Calu3 (cell line): Measurements from ENCODE around the gene DCHS2. TPM values are rescaled to one million over a fixed set of nuclear protein-coding genes. Genes with fewer than 3 reads are reported as not detected.

Source experiments
- BruUV-seq: library from RNA; stranded (reverse); fragments of 400-500 nt; replicated peaks from 2 replicates; lab custom pipeline; 2021; lab: Mats Ljungman, UMichigan
- CTCF ChIA-PET: fragments of 300-600 bp; sonication (Branson Sonifier 250); formaldehyde crosslinking; loops from one replicate; lab custom pipeline; 2022; ENCODE audit warnings: antibody characterized with exemption; lab: Charles Lee
- DNase-seq: peaks from one replicate; pipeline ENCODE4 v3.0.0; 2022
- H3K27ac Mint-ChIP-seq: one replicate; pipeline ENCODE4 v1.8.0; 2022; ENCODE audit warnings: mixed read lengths; ENCODE audit not compliant: unreplicated experiment
- H3K27me3 Mint-ChIP-seq: one replicate; pipeline ENCODE4 v1.8.0; 2022; ENCODE audit warnings: mixed read lengths; ENCODE audit not compliant: unreplicated experiment
- H3K36me3 Mint-ChIP-seq: one replicate; pipeline ENCODE4 v1.8.0; 2022; ENCODE audit warnings: mild to moderate bottlenecking, moderate library complexity, mixed read lengths; ENCODE audit not compliant: insufficient read depth, unreplicated experiment
- H3K4me1 Mint-ChIP-seq: one replicate; pipeline ENCODE4 v1.8.0; 2022; ENCODE audit warnings: mild to moderate bottlenecking, low read depth, mixed read lengths; ENCODE audit not compliant: unreplicated experiment
- H3K4me3 Mint-ChIP-seq: one replicate; pipeline ENCODE4 v1.8.0; 2022; ENCODE audit warnings: mild to moderate bottlenecking, low read depth, moderate library complexity, mixed read lengths; ENCODE audit not compliant: unreplicated experiment
- H3K9me3 Mint-ChIP-seq: one replicate; pipeline ENCODE4 v1.8.0; 2022; ENCODE audit warnings: low read depth, mixed read lengths; ENCODE audit not compliant: unreplicated experiment
- intact Hi-C: fragments of 100-400 bp; cut with micrococcal nuclease; formaldehyde crosslinking; loops from one replicate; pipeline ENCODE4 v1.10.0; 2022; ENCODE audit not compliant: unreplicated experiment
- total RNA-seq: library from RNA; stranded (reverse); gene quantifications from 2 replicates; pipeline ENCODE4 v1.2.3, GENCODE V29; 2022
- TF ChIP-seq, protein P1 (sequence below): fragments of 200-600 bp; IDR thresholded peaks from one replicate; pipeline ENCODE4 v1.8.0; 2022; ENCODE audit warnings: antibody characterized with exemption; ENCODE audit not compliant: unreplicated experiment

DCHS2 gene
- total RNA-seq, 1 experiment from 2014 or later, result 0.07 TPM

DNA sequence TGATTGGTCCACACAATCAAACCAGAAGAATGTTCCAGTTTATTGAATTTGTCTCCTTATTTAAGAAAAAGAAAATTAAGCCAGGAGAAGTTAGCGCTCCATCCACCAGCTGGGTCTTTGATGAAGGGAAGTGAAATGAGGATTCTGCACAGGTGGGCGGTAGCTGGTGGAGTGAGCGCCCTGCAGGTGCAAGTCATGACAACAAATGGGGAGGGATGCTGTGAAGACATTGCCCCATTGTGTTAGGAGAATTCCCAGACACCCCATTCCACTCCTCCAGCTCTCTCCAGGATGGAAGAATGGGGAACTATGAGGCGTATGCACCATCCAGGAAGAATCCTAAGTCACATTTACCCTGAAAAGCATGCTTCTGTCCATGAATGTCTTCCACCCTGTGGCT lies 35.7 kb upstream of the DCHS2 start:
- no peaks in the 10 kb centered on the region for H3K9me3 Mint-ChIP-seq
- H3K4me3 Mint-ChIP-seq, result no peak overlapping the region
- no TSS peak for BruUV-seq
- TF ChIP-seq, protein P1, sequence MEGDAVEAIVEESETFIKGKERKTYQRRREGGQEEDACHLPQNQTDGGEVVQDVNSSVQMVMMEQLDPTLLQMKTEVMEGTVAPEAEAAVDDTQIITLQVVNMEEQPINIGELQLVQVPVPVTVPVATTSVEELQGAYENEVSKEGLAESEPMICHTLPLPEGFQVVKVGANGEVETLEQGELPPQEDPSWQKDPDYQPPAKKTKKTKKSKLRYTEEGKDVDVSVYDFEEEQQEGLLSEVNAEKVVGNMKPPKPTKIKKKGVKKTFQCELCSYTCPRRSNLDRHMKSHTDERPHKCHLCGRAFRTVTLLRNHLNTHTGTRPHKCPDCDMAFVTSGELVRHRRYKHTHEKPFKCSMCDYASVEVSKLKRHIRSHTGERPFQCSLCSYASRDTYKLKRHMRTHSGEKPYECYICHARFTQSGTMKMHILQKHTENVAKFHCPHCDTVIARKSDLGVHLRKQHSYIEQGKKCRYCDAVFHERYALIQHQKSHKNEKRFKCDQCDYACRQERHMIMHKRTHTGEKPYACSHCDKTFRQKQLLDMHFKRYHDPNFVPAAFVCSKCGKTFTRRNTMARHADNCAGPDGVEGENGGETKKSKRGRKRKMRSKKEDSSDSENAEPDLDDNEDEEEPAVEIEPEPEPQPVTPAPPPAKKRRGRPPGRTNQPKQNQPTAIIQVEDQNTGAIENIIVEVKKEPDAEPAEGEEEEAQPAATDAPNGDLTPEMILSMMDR, result no peak
- H3K4me1 Mint-ChIP-seq, result no peaks in the 10 kb centered on the region
- DNase-seq, result no peak
- no peak overlapping the region for H3K27ac Mint-ChIP-seq
- no peaks in the 10 kb centered on the region for H3K27me3 Mint-ChIP-seq
- CTCF ChIA-PET, result interaction anchor here (0.5 kb wide), 1 partner anchor 159 kb away, joined by 4 read pairs; no protein-coding TSS in a partner anchor
- intact Hi-C loops, result no loop called here
- H3K36me3 Mint-ChIP-seq, result no peaks in the 10 kb centered on the region

DNA sequence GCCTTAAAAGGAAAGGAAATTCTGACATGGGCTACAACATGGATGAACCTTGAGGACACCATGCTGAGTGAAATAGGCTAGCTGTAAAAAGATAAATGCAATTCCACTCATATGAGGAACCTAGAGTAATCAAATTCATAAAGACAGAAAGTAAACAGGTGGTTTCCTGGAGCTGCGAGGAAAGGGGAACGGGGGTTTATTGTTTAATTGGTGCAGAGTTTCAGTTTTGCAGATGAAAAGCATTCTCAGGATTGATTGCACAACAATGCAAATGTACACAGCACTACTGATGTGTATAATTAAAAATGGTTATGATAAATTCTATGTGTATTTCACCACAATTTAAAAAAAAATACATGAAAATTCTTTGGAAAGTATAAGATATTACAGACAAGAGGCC lies 34.6 kb upstream of the DCHS2 start:
- Mint-ChIP-seq H3K27me3 (no peaks in the 10 kb centered on the region), H3K9me3 (no peaks in the 10 kb centered on the region), H3K36me3 (no peaks in the 10 kb centered on the region), H3K4me3 (no peak overlapping the region), H3K4me1 (no peaks in the 10 kb centered on the region), H3K27ac (no peak overlapping the region)
- BruUV-seq, result no TSS peak
- TF ChIP-seq, protein P1, result no peak
- DNase-seq, result no peak
- CTCF ChIA-PET, result no interaction called here
- intact Hi-C loops, result no loop called here

DNA sequence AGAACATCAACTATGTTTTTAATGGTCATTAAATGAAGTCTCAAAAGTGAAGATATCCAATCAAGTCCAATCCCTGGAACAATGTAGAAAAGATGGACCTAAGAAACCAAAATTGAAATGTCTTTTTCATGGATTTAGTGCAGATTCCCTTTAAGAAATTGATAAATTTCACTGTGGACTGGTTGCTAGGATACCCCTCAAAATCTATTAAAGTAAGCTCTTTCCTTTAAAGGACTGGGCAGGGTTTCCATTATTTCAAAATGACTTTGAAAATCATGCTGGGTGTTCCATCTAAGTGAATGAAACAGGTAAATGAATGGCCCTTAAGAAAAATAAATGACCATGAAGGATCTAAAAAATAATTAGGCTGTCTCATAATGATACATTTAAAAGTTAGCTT lies 30.0 kb upstream of the DCHS2 start:
- TF ChIP-seq, protein P1, result no peak
- Mint-ChIP-seq H3K36me3 (no peaks in the 10 kb centered on the region), H3K9me3 (no peaks in the 10 kb centered on the region), H3K4me3 (no peak overlapping the region), H3K27me3 (no peaks in the 10 kb centered on the region), H3K4me1 (no peaks in the 10 kb centered on the region), H3K27ac (no peak overlapping the region)
- BruUV-seq, result no TSS peak
- CTCF ChIA-PET, result no interaction called here
- intact Hi-C loops, result no loop called here
- no peak for DNase-seq

DNA sequence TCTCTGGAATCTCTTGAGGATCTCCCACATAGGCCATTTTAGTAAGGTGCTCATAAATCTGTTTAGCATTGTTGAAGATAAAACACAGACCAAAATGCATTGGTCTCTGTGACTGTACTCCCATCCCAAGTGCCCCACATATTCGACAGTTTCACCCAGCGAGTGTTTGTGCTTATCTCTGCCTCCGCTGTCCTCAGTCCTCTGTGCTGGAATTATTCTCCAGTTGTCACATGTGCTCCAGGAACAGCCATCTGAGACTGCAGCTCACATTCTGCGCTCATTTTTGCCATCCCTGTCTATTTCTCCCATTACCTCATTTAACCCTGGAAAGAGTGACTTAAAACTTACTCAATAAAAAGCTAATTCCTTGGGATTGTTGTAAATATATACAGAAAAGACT lies 27.6 kb upstream of the DCHS2 start:
- CTCF ChIA-PET, result no interaction called here
- no peak overlapping the region for H3K4me3 Mint-ChIP-seq
- DNase-seq, result no peak
- H3K27ac Mint-ChIP-seq, result no peak overlapping the region
- intact Hi-C loops, result no loop called here
- H3K9me3 Mint-ChIP-seq, result no peaks in the 10 kb centered on the region
- TF ChIP-seq, protein P1, result no peak
- no peaks in the 10 kb centered on the region for H3K27me3 Mint-ChIP-seq
- no TSS peak for BruUV-seq
- H3K4me1 Mint-ChIP-seq, result no peaks in the 10 kb centered on the region
- no peaks in the 10 kb centered on the region for H3K36me3 Mint-ChIP-seq
